HG03196 (cell line): ENCODE results near the gene CD68.
"Not testable (repeated sequence)": the region's sequence is repeated elsewhere in the genome, so short reads cannot be mapped to it uniquely, and the experiment has no call there.

ENCODE experiments used
- ATAC-seq: cut with Tn5 transposase; IDR thresholded peaks from one replicate; pipeline ENCODE4 v1.9.1; 2021; ENCODE audit not compliant: unreplicated experiment

CD68 gene

GRCh38 chr17:7613769-7614424 is 34.5 kb downstream of the CD68 start:
- no peak for ATAC-seq

- peak; percentile 89 for ATAC-seq
These were observed 35.2 kb downstream of the CD68 start, which contains the start of gene FXR2 for GRCh38 chr17:7614425-7615264. FXR2 (minus strand) TSS chr17:7614897; CDS start chr17:7614532, 365 bp downstream.

GRCh38 chr17:7615265-7615747 is 35.9 kb downstream of the CD68 start:
- no peak for ATAC-seq

- no peak for ATAC-seq
These were observed 39.2 kb downstream of the CD68 start for GRCh38 chr17:7618608-7619007.

- no peak for ATAC-seq
These were observed 41.4 kb downstream of the CD68 start for GRCh38 chr17:7620835-7621234.

GRCh38 chr17:7623661-7624060 is 44.2 kb downstream of the CD68 start:
- no peak for ATAC-seq

- ATAC-seq: not testable (repeated sequence)
These were observed 46.3 kb downstream of the CD68 start for GRCh38 chr17:7625749-7626148.

- ATAC-seq: no peak
These were observed 46.9 kb downstream of the CD68 start for GRCh38 chr17:7626307-7626706.

- no peak for ATAC-seq
These were observed 47.5 kb downstream of the CD68 start for GRCh38 chr17:7626956-7627249.

- peak; percentile 68 for ATAC-seq
These were observed 48.0 kb downstream of the CD68 start, which contains the start of gene SAT2 for GRCh38 chr17:7627250-7628121. SAT2 (minus strand) TSS chr17:7627821; CDS start chr17:7627635, 186 bp downstream.

GRCh38 chr17:7629939-7630571 is 50.6 kb downstream of the CD68 start, which contains the start of gene SHBG:
SHBG (plus strand) TSS chr17:7630135; CDS start chr17:7630173, 38 bp downstream.
- no peak for ATAC-seq
